H1 (cell line): ENCODE results near the gene MPP3.

Source experiments
- BCL11A ChIP-seq, 2 experiments: IDR thresholded peaks; one replicate each; pipeline ENCODE4 v1.6.1; 2011; ENCODE audit warnings: low read depth in 2 of 2, low read length in 2 of 2, mild to moderate bottlenecking in 2 of 2
- CTCF ChIP-seq, 3 experiments: IDR thresholded peaks; 1 replicate in 2 of 3; 2 replicates in 1 of 3; pipeline versions ENCODE4 v1.5.1 to v1.6.1; 2011; ENCODE audit warnings: low read length in 3 of 3, mild to moderate bottlenecking in 3 of 3, inconsistent platforms in 2 of 3, low read depth in 1 of 3, moderate library complexity in 1 of 3; ENCODE audit not compliant: insufficient read depth in 1 of 3; ENCODE audit errors: control extremely low read depth in 1 of 3
- EP300 ChIP-seq, 2 experiments: IDR thresholded peaks; 1 replicate in 1 of 2; 2 replicates in 1 of 2; pipeline ENCODE4 v1.6.1; 2011 to 2012; ENCODE audit warnings: low read depth in 2 of 2, low read length in 2 of 2, mild to moderate bottlenecking in 2 of 2, borderline replicate concordance in 1 of 2, inconsistent platforms in 1 of 2, moderate library complexity in 1 of 2
- NRF1 ChIP-seq: IDR thresholded peaks from 2 replicates; pipeline ENCODE4 v1.6.1; 2011; ENCODE audit warnings: mild to moderate bottlenecking, low read depth, low read length, improper control_type of control experiment
- PHF8 ChIP-seq: fragments of 200-600 bp; sonication (generic); conservative IDR thresholded peaks from 2 replicates; pipeline ENCODE4 v1.7.1; 2012; ENCODE audit warnings: low read depth, mild to moderate bottlenecking, inconsistent platforms, low read length, moderate library complexity
- POLR2A ChIP-seq, 2 experiments: IDR thresholded peaks; 1 replicate in 1 of 2; 2 replicates in 1 of 2; pipeline ENCODE4 v1.6.1; 2011; ENCODE audit warnings: low read depth in 2 of 2, low read length in 2 of 2, mild to moderate bottlenecking in 2 of 2; ENCODE audit errors: control extremely low read depth in 1 of 2
- SIRT6 ChIP-seq: IDR thresholded peaks from one replicate; pipeline ENCODE4 v1.7.1; 2012; ENCODE audit warnings: low read length, inconsistent platforms
- SUZ12 ChIP-seq: fragments of 200-600 bp; sonication (generic); IDR thresholded peaks from 2 replicates; pipeline ENCODE4 v1.6.1; 2012; ENCODE audit warnings: mild to moderate bottlenecking, inconsistent platforms, low read length, moderate library complexity, mixed read lengths

DNA sequence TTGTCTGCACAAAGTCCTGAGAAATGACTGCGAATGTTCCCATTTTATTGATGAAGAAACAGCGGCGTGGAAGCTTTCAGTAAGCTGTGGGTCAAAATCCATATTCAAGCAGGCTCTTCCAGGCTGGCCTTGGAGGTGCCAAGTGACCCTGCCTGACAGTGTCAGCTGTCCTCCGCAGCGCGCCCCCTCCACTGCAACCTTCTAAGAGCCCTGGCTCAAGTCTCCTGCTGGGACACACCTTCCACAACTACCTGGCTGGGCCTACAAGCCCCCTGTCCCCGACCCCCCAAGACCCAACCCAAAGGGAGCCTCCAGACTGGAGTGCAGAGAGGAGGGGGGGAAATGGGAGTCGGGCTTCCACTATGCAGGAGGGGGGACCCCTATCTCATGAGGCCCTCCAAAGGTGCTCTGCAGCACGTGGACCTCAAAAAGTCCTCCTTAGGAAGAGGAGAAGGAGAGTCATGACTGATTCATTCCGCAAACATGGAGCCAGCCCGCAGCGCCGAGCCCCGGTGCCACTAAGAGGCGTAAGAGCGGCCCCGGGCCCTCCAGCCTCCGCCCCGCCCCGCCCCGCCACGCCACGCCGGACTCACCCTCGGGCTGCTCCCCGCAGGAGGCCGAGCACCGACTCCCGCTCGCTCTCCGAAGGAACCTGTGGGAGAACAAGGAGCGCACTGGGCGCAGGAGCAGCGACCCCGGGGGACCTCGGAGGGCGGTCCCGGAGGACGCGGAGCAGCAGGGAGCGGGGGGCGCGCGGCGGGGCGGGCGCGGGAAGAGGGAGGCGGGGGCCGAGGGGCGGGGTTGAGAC lies 574 bp downstream of the MPP3 start:
- no peak for TF ChIP-seq PHF8
- no peak for TF ChIP-seq SIRT6
- no peak for TF ChIP-seq CTCF (IDR thresholded peaks at IDR 0.05; ENCODE audit: control extremely low read depth in 1 of 3, insufficient read depth in 1 of 3, low read depth in 1 of 3, low read length in 3 of 3)
- TF ChIP-seq BCL11A (IDR thresholded peaks at IDR 0.05; ENCODE audit: low read depth in 2 of 2, low read length in 2 of 2) = no peak
- no peak for TF ChIP-seq NRF1
- TF ChIP-seq SUZ12 = no peak
- TF ChIP-seq POLR2A (IDR thresholded peaks at IDR 0.05; ENCODE audit: control extremely low read depth in 1 of 2, low read depth in 2 of 2, low read length in 2 of 2) = no peak
- TF ChIP-seq EP300 (IDR thresholded peaks at IDR 0.05; ENCODE audit: borderline replicate concordance in 1 of 2, low read depth in 2 of 2, low read length in 2 of 2) = no peak
